RWPE1 (cell line): ENCODE data around the gene SMG5.

Experiments used
- CTCF ChIA-PET: fragments of 350-600 bp; sonication (Branson Sonifier 250); formaldehyde crosslinking; extraction: SDS; loops from one replicate; lab custom pipeline; 2021; lab: Yijun Ruan, JAX
- POLR2A ChIA-PET: fragments of 400-600 bp; formaldehyde crosslinking; extraction: SDS; loops from one replicate; lab custom pipeline; 2020; ENCODE audit warnings: antibody characterized with exemption; ENCODE audit not compliant: low non-redundant PET; lab: Yijun Ruan, JAX
- DNase-seq: peaks from one replicate; pipeline ENCODE4 v3.0.0; 2012; ENCODE audit warnings: low spot score
- H3K27ac ChIP-seq: fragments of 450-650 bp; 2 replicates; pipeline ENCODE4 v1.5.1; 2017
- CTCF ChIP-seq: fragments of 450-650 bp; conservative IDR thresholded peaks from 2 replicates; pipeline ENCODE4 v1.5.1; 2017; ENCODE audit warnings: low read depth, mild to moderate bottlenecking

The SMG5 gene

GRCh38 chr1:156291226-156292061 is 8.8 kb upstream of the SMG5 start:
- TF ChIP-seq CTCF, result no peak
- POLR2A ChIA-PET, result no interaction called here
- no peak for DNase-seq
- CTCF ChIA-PET, result no interaction called here
- H3K27ac ChIP-seq, result peak overlapping the region; percentile 58

- no peak for DNase-seq
- POLR2A ChIA-PET, result no interaction called here
- no peak for TF ChIP-seq CTCF
- H3K27ac ChIP-seq, result no peak overlapping the region
- CTCF ChIA-PET, result interaction anchor here (0.7 kb wide), 1 partner anchor 33 kb away, joined by 3 read pairs; no protein-coding TSS in a partner anchor
Observed at GRCh38 chr1:156289857-156290256, 7.2 kb upstream of the SMG5 start.

GRCh38 chr1:156286061-156286460 is 3.4 kb upstream of the SMG5 start:
- ChIA-PET POLR2A (no interaction called here), CTCF (interaction anchor here (0.6 kb wide), 1 partner anchor 61 kb away, joined by 3 read pairs; no protein-coding TSS in a partner anchor)
- TF ChIP-seq CTCF, result no peak
- no peak for DNase-seq
- no peak overlapping the region; the same call in 1 of the 2 replicates for H3K27ac ChIP-seq

- ChIA-PET POLR2A (no interaction called here), CTCF (interaction anchor here (0.6 kb wide), 1 partner anchor 60 kb away, joined by 3 read pairs; no protein-coding TSS in a partner anchor)
- no peak for TF ChIP-seq CTCF
- DNase-seq, result no peak
- H3K27ac ChIP-seq, result peak overlapping the region; percentile 55
Observed at GRCh38 chr1:156285437-156285836, 2.8 kb upstream of the SMG5 start.

- CTCF ChIA-PET, result interaction anchor here (0.6 kb wide), 1 partner anchor 11 kb away, joined by 3 read pairs; the partner anchor contains the start of gene GLMP
- H3K27ac ChIP-seq, result peak overlapping the region; percentile 55
- DNase-seq, result no peak
Observed at GRCh38 chr1:156284757-156285156, 2.1 kb upstream of the SMG5 start.

More at GRCh38 chr1:156284757-156285156, 2.1 kb upstream of the SMG5 start:
- TF ChIP-seq CTCF, result no peak
- POLR2A ChIA-PET, result interaction anchor here (0.5 to 0.7 kb wide), 4 partner anchors 14 to 244 kb away, joined by 3 to 8 read pairs (median 3); no protein-coding TSS in a partner anchor
